ENCODE data around the gene DMRT1. TPM values are rescaled to one million over a fixed set of nuclear protein-coding genes. Genes with fewer than 3 reads are reported as not detected.

Gene DMRT1
- total RNA-seq, 1 donor from 2014 or later, result not detected

GRCh38 chr9:1018121-1018520, 176.6 kb downstream of the DMRT1 start:
- H3K36me3 ChIP-seq, result no peaks in the 10 kb centered on the region
- H3K27me3 ChIP-seq, result no peaks in the 10 kb centered on the region
- no peak for TF ChIP-seq CTCF (IDR thresholded peaks at IDR 0.05)
- DNase-seq (ENCODE audit: low spot score in 2 of 2), result no peak
- H3K4me1 ChIP-seq, result no peaks in the 10 kb centered on the region
- H3K27ac ChIP-seq, result no peak overlapping the region
- H3K4me3 ChIP-seq, result no peak overlapping the region
- intact Hi-C loops (cut with DNase I), result no loop called here
- H3K9me3 ChIP-seq, result no peaks in the 10 kb centered on the region

Other genes starting within 250 kb of the DMRT1 start
- not detected for gene DMRT3, start 135.0 kb downstream of the DMRT1 start, total RNA-seq
- gene DMRT2, start 208.7 kb downstream of the DMRT1 start, total RNA-seq, result 7.2 TPM